Peyer's patch (tissue), 4 donors: ENCODE results near the gene CHRNA5. TPM values are rescaled to one million over a fixed set of nuclear protein-coding genes. Genes with fewer than 3 reads are reported as not detected.

Source experiments
- DNase-seq, 3 donors: peaks; one replicate each; pipeline ENCODE4 v3.0.0-alpha.2; 2017 to 2019
- H3K27ac ChIP-seq, 4 donors: fragments of 200-600 bp; sonication (generic); one replicate each; pipeline ENCODE4 v1.5.1; 2016 to 2019
- H3K27me3 ChIP-seq, 2 donors: fragments of 200-600 bp; sonication (generic); one replicate each; pipeline ENCODE4 v1.5.1; 2019
- H3K36me3 ChIP-seq, 3 donors: fragments of 200-600 bp; sonication (generic); one replicate each; pipeline ENCODE4 v1.5.1; 2016 to 2019
- H3K4me1 ChIP-seq, 4 donors: fragments of 200-600 bp; sonication (generic); one replicate each; pipeline ENCODE4 v1.5.1; 2016 to 2019
- H3K4me3 ChIP-seq, 4 donors: fragments of 200-600 bp; sonication (generic); 1 replicate in 3 of 4; 2 replicates in 1 of 4; pipeline ENCODE4 v1.5.1; 2016 to 2019; ENCODE audit warnings: mild to moderate bottlenecking in 1 of 4
- H3K9me3 ChIP-seq, 4 donors: fragments of 200-600 bp; sonication (generic); one replicate each; pipeline ENCODE4 v1.5.1; 2016 to 2019; ENCODE audit warnings: mild to moderate bottlenecking in 1 of 4
- CTCF ChIP-seq, 6 experiments: fragments of 450-650 bp in 4 of 6; fragments of 200-600 bp in 2 of 6; sonication (generic) in 1 of 6; IDR thresholded peaks; one replicate each; pipeline ENCODE4 v1.5.1; 2017 to 2019; ENCODE audit warnings: antibody characterized with exemption in 6 of 6, mild to moderate bottlenecking in 3 of 6, moderate library complexity in 1 of 6
- POLR2A ChIP-seq, 2 donors: fragments of 450-650 bp; IDR thresholded peaks; one replicate each; pipeline ENCODE4 v1.5.1; 2017; ENCODE audit warnings: antibody characterized with exemption in 2 of 2, mild to moderate bottlenecking in 2 of 2, moderate library complexity in 2 of 2
- total RNA-seq, 4 donors: library from RNA; depleted of rRNA; stranded (reverse); fragments of >200 nt; gene quantifications; one replicate each; pipeline ENCODE4 v1.1.0, GENCODE V29; 2016

Gene CHRNA5
- total RNA-seq, 4 donors from 2014 or later = 0.38 to 1.7 (median 0.87) TPM

GRCh38 chr15:78614021-78614420 lies 48.7 kb downstream of the CHRNA5 start:
- Histone ChIP-seq H3K27ac (no peak overlapping the region), H3K27me3 (no peaks in the 10 kb centered on the region), H3K4me1 (peaks cover 0 to 4% (median 0%) of the 10 kb centered on the region in 4 donors), H3K36me3 (no peaks in the 10 kb centered on the region), H3K4me3 (no peak overlapping the region), H3K9me3 (no peaks in the 10 kb centered on the region)
- no peak for DNase-seq
- TF ChIP-seq POLR2A (IDR thresholded peaks at IDR 0.05) (no peak), CTCF (IDR thresholded peaks at IDR 0.05) (no peak)

DNA sequence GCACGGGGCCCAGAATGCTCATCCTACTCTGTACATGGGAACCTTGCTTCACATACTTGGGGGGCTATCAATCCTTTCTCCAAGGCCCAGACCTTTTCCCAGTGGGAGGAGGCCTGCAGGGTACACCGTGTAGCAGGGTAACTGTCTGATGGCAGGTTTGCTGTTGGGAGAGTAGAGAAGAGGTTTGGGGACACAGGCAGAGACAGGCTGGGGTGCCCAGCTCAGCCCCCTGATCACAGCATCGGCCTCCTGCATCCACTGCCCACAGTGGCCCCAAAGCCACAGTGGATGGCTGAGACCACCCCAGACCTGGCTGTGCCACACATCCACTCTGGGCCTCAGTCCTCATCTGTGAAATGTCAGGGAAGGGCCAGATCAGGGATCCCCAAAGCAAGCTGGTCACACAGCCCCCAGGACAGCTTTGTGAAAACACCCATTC lies 49.9 kb downstream of the CHRNA5 start:
- peaks cover 0 to 12% (median under 1%) of the 10 kb centered on the region in 4 donors for H3K4me1 ChIP-seq
- no peak overlapping the region for H3K27ac ChIP-seq
- no peaks in the 10 kb centered on the region for H3K27me3 ChIP-seq
- no peaks in the 10 kb centered on the region for H3K9me3 ChIP-seq
- H3K36me3 ChIP-seq = no peaks in the 10 kb centered on the region
- TF ChIP-seq CTCF (IDR thresholded peaks at IDR 0.05) (no peak), POLR2A (IDR thresholded peaks at IDR 0.05) (no peak)
- DNase-seq = peak in 1 of 3 donors; percentile 22
- H3K4me3 ChIP-seq = no peak overlapping the region

DNA sequence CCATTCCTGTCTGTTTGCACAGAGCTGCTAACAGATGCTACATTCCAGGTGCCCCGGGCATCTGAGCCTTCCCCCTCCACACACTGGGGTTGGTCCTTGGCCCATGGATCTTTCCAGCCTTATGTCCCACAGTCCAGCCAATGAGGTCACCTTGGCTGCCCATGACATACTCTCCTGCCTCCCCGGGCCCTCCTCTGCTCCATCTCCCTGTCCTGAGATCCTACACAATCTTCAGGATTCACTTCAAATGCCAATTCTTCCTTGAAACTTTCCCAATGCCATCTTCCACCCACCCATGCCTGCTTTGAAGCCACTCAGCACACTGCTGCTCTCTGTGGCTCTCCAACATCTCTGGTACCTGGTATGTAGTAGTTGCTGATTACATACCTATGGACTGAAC lies 51.2 kb downstream of the CHRNA5 start:
- DNase-seq = no peak
- peaks cover 0 to 10% of the 10 kb centered on the region in 2 donors for H3K27me3 ChIP-seq
- no peaks in the 10 kb centered on the region for H3K9me3 ChIP-seq
- no peaks in the 10 kb centered on the region for H3K36me3 ChIP-seq
- H3K4me1 ChIP-seq = peaks cover 0 to 21% (median 5%) of the 10 kb centered on the region in 4 donors
- no peak overlapping the region for H3K27ac ChIP-seq
- no peak for TF ChIP-seq POLR2A (IDR thresholded peaks at IDR 0.05)
- TF ChIP-seq CTCF (IDR thresholded peaks at IDR 0.05) = no peak
- H3K4me3 ChIP-seq = no peak overlapping the region

- Histone ChIP-seq H3K27ac (no peak overlapping the region), H3K36me3 (no peaks in the 10 kb centered on the region), H3K4me3 (no peak overlapping the region), H3K27me3 (peaks cover 0 to 14% of the 10 kb centered on the region in 2 donors), H3K4me1 (peaks cover 0 to 21% (median 5%) of the 10 kb centered on the region in 4 donors), H3K9me3 (no peaks in the 10 kb centered on the region)
- DNase-seq = no peak
- TF ChIP-seq POLR2A (IDR thresholded peaks at IDR 0.05) (no peak), CTCF (IDR thresholded peaks at IDR 0.05) (no peak)
Observed at GRCh38 chr15:78617076-78617475, 51.8 kb downstream of the CHRNA5 start.

DNA sequence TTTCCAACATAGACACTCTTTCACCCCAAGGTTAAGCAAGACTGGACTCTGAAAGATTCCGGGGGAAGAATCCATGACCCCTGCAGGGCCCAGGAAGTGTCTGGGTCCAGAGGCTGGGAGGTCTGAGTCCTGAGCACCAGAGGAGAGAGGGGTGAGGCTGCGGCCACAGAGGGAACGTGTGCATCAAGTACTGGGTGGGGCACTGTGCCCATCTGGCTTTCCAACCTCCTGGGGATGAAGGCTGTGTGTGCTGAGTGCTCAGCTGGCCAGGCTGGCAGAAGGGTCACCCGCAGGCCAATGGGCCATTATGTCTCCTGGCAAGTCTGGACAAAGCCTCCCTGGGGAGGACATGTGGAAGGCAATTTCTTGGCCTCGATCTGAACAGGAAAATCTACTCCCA lies 52.2 kb downstream of the CHRNA5 start:
- Histone ChIP-seq H3K4me3 (no peak overlapping the region), H3K4me1 (peaks cover 0 to 21% (median 5%) of the 10 kb centered on the region in 4 donors), H3K27me3 (peaks cover 0 to 14% of the 10 kb centered on the region in 2 donors), H3K36me3 (no peaks in the 10 kb centered on the region), H3K9me3 (no peaks in the 10 kb centered on the region), H3K27ac (no peak overlapping the region)
- TF ChIP-seq CTCF (IDR thresholded peaks at IDR 0.05) (no peak), POLR2A (IDR thresholded peaks at IDR 0.05) (no peak)
- peak in 1 of 3 donors; percentile 31 for DNase-seq

DNA sequence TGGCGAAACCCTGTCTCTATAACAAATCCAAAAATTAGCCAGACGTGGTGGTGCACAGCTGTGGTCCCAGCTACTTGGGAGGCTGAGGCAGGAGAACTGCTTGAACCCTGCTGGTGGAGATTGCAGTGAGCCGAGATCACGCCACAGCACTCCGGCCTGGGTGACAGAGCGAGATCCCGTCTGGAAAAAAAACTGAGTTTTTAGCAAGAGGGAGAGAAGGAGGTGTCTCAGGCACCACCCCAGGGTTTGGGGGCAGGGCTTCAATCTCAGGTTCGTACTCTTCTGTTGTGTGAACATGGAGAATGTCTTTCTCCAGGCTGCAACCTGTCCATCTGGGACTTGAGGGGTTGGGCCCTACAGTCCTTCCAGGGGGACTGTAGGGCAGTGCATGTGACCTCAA lies 52.7 kb downstream of the CHRNA5 start:
- TF ChIP-seq CTCF (IDR thresholded peaks at IDR 0.05) = no peak
- no peak for TF ChIP-seq POLR2A (IDR thresholded peaks at IDR 0.05)
- DNase-seq = no peak

More for the DNA sequence above, 52.7 kb downstream of the CHRNA5 start:
- Histone ChIP-seq H3K9me3 (no peaks in the 10 kb centered on the region), H3K27ac (no peak overlapping the region), H3K27me3 (peaks cover 0 to 14% of the 10 kb centered on the region in 2 donors), H3K4me1 (peaks cover 0 to 21% (median 5%) of the 10 kb centered on the region in 4 donors), H3K4me3 (no peak overlapping the region), H3K36me3 (no peaks in the 10 kb centered on the region)
